GM13977 (cell line): ENCODE measurements around the gene HPS6.
"Not testable (repeated sequence)": the region's sequence is repeated elsewhere in the genome, so short reads cannot be mapped to it uniquely, and the experiment has no call there.

Source experiments
- DNase-seq: peaks from one replicate; pipeline ENCODE4 v3.0.0; 2012; ENCODE audit warnings: low spot score
- in situ Hi-C: fragments of 300-500 bp; cut with MboI; formaldehyde crosslinking; loops from one replicate; pipeline ENCODE4 v1.12.0; 2022; ENCODE audit warnings: low sequenced_read_pairs, low pct_unique_long_range_greater_than_20kb, mixed read lengths, inconsistent platforms; ENCODE audit not compliant: unreplicated experiment
- TF ChIP-seq, protein P1 (sequence below): IDR thresholded peaks from 2 replicates; pipeline ENCODE4 v1.5.1; 2012; ENCODE audit warnings: mild to moderate bottlenecking, control low read depth; ENCODE audit not compliant: insufficient read depth; ENCODE audit errors: extremely low read depth, missing control alignments

HPS6 gene

DNA sequence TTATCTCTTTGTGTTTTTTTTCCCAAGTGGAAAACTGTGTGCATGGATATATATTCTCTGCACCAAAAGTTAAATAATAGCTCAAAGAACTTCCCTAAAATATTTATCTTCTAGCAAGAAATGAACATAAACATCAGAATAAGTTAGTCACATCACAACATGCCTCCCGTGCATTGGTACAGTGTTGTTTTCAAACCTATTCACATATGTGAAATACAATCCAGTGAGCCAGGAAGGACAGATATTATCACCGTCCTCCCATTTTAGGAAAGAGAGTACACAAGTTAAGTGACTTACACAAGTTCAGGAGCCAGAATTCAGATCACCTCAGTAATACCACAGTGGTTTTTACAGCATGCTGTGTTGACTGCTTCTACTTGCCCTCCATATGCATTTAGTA, 31.4 kb upstream of the HPS6 start:
- TF ChIP-seq, protein P1, sequence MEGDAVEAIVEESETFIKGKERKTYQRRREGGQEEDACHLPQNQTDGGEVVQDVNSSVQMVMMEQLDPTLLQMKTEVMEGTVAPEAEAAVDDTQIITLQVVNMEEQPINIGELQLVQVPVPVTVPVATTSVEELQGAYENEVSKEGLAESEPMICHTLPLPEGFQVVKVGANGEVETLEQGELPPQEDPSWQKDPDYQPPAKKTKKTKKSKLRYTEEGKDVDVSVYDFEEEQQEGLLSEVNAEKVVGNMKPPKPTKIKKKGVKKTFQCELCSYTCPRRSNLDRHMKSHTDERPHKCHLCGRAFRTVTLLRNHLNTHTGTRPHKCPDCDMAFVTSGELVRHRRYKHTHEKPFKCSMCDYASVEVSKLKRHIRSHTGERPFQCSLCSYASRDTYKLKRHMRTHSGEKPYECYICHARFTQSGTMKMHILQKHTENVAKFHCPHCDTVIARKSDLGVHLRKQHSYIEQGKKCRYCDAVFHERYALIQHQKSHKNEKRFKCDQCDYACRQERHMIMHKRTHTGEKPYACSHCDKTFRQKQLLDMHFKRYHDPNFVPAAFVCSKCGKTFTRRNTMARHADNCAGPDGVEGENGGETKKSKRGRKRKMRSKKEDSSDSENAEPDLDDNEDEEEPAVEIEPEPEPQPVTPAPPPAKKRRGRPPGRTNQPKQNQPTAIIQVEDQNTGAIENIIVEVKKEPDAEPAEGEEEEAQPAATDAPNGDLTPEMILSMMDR = no peak
- in situ Hi-C loops = no loop called here
- no peak for DNase-seq

DNA sequence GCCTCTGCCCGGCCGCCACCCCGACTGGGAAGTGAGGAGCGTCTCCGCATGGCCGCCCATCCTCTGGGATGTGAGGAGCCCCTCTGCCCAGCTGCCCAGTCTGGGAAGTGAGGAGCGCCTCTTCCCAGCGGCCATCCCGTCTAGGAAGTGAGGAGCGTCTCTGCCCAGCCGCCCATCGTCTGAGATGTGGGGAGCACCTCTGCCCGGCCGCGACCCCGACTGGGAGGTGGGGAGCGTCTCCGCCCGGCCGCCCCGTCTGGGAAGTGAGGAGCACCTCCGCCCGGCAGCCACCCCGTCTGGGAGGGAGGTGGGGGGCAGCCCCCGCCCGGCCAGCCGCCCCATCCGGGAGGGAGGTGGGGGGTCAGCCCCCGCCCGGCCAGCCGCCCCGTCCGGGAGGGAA, 29.3 kb upstream of the HPS6 start:
- DNase-seq, in situ Hi-C loops: not testable (repeated sequence)

DNA sequence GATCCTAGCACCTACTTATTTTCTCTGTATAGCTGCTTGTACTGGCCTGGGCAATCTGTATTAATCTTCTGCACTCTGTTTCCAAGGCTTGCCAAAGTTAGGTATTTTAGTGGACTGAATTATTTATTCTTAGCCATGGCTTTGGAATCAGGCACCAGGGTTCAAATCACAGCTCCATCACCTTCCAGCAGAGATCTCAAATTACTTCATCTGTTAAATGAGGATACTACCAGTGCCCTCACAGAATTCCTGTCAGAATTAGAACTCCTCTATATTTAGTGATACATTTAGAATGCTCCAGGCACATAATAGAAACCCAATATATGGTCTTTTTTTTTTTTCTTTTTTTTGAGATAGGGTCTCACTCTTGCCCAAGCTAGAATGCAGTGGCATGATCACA, 26.7 kb upstream of the HPS6 start:
- in situ Hi-C loops = no loop called here
- DNase-seq = no peak
- TF ChIP-seq, protein P1 = no peak

DNA sequence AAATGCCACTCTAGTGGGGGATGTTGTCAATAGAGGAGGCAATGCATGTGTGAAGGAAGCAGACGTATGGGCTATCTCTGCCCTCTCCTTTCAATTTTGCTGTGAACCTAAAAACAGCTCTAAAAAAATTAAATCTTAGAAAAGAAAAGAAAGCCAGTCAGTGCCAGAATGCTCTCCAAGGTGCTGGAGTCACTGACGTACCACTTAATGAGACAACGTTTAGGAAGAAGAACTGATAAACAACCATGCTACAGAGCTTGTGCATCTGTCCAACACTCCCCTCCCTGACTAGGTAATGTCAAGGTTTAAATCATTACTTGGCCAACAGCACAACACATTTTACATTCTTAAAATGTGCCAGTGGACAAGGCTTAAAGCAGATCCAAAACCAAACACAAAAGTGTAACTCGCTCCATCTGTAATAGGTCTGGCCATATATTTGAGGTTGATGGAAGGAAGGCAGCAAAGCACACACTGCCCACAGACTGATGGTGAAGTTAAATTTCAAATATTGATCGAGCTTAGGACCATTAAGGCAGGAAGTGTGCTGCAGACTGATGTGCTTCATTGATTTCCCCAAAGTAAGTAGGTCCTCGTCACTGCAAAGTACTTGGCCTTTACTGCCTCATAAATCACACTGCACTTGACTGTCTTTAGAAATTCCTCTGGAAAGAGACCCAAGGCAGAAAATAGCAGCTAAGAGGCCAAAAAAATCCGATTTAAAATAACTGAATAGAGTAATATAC, 24.7 kb upstream of the HPS6 start:
- DNase-seq = no peak
- in situ Hi-C loops = no loop called here
- TF ChIP-seq, protein P1 = no peak

DNA sequence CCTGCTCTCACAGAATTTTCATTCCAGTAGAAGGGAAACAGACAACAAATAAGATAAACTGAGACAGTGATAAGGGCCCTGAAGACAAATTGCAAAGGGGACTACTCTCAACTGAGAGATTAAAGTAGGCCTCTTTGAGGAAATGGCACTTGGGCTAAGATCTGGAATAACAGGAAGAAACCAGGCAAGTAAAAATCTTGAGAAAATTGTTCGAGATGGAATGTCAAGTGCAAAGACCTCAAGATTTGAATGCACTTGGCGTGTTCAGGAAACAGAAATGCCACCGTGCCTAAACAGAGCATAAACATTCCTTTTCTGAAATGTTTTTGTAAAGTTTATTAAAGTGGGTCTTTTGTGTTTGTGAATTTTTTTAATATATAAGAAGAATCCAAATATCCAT, 19.9 kb upstream of the HPS6 start:
- in situ Hi-C loops = no loop called here
- TF ChIP-seq, protein P1 = no peak
- DNase-seq = no peak

DNA sequence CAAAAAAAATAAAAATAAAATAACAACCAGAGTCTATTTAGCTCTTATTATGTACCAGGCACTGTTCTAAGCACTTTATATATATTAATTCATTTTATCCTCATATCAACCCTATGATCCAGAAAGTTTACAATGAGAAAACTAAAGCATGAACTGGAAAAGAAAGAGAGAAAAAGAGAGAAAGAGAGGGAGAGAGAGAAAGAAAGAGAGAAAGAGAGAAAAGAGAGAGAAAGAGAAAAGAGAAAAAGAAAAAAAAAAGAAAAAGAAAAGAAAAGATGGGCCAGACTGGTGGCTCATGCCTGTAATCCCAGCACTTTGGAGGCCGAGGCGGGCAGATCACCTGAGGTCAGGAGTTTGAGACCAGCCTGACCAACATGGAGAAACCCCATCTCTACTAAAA, 19.1 kb upstream of the HPS6 start:
- TF ChIP-seq, protein P1 = no peak
- DNase-seq = no peak
- in situ Hi-C loops = no loop called here

DNA sequence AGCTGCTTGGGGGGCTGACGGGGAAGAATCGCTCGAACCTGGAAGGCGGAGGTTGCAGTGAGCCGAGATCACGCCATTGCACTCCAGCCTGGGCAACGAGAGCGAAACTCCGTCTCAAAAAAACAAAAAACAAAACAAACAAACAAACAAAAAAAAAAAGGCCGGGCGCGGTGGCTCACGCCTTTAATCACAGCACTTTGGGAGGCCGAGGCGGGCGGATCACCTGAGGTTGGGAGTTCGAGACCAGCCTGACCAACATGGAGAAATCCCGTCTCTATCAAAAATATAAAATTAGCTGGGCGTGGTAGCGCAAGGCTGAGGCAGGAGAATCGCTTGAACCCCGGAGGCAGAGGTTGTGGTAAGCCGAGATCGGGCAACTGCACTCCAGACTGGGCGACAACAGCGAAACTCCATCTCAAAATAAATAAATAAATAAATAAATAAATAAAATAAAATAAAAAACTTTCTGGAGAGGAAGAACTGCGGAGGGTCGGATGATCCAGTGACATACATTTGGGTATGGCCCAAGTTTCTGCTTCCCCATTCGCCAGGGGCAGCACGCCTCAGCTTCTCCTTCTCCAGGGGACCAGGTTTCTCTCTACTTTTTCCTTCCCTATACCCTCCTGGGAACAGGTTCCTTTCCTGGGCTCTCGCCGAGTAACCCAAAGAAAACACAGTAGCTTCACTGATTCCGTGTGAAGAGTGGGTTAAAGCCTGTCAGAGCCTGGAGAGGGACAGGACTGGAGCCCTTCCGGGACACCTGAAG, 10.1 kb upstream of the HPS6 start:
- in situ Hi-C loops = not testable (repeated sequence)

More for the DNA sequence above, 10.1 kb upstream of the HPS6 start:
- DNase-seq = not testable (repeated sequence)
